GM23338 (cell line): Measurements from ENCODE around the gene PSMA2. TPM values are rescaled to one million over a fixed set of nuclear protein-coding genes. Genes with fewer than 3 reads are reported as not detected.

Source experiments
- ATAC-seq: fragments of 200-7000 bp; cut with Tn5 transposase; 3 replicates; pipeline ENCODE4 v1.9.1; 2020
- DNase-seq: peaks from one replicate; pipeline ENCODE4 v3.0.0-alpha.2; 2015; ENCODE audit warnings: low spot score
- H2AFZ ChIP-seq: fragments of 200-600 bp; sonication (generic); 2 replicates; pipeline ENCODE4 v1.8.0; 2016; ENCODE audit warnings: antibody characterized with exemption, mild to moderate bottlenecking, moderate library complexity
- H3F3A ChIP-seq: fragments of 200-600 bp; sonication (generic); replicated peaks from 2 replicates; pipeline ENCODE4 v1.8.0; 2017; ENCODE audit warnings: antibody characterized with exemption, mixed run types, low read depth
- H3K27ac ChIP-seq: fragments of 200-600 bp; sonication (generic); 2 replicates; pipeline ENCODE4 v1.6.1; 2016; ENCODE audit warnings: low read depth
- H3K27me3 ChIP-seq: fragments of 200-600 bp; sonication (generic); 2 replicates; pipeline ENCODE4 v1.8.0; 2016; ENCODE audit warnings: mild to moderate bottlenecking, mixed run types, moderate library complexity; ENCODE audit not compliant: insufficient read depth
- H3K36me3 ChIP-seq: fragments of 200-600 bp; sonication (generic); 2 replicates; pipeline ENCODE4 v1.8.0; 2016; ENCODE audit warnings: mild to moderate bottlenecking; ENCODE audit not compliant: insufficient read depth
- H3K4me1 ChIP-seq: fragments of 200-600 bp; sonication (generic); 2 replicates; pipeline ENCODE4 v1.8.0; 2016; ENCODE audit warnings: mild to moderate bottlenecking, moderate library complexity; ENCODE audit not compliant: insufficient read depth
- H3K4me2 ChIP-seq: fragments of 200-600 bp; sonication (generic); 2 replicates; pipeline ENCODE4 v1.7.1; 2017; ENCODE audit warnings: mixed run types
- H3K4me3 ChIP-seq: fragments of 200-600 bp; sonication (generic); 2 replicates; pipeline ENCODE4 v1.6.1; 2016; ENCODE audit warnings: mixed run types
- H3K79me2 ChIP-seq: fragments of 200-600 bp; sonication (generic); replicated peaks from 2 replicates; pipeline ENCODE4 v1.8.0; 2017; ENCODE audit warnings: mild to moderate bottlenecking; ENCODE audit not compliant: insufficient read depth
- H3K9me2 ChIP-seq: fragments of 200-600 bp; sonication (generic); 2 replicates; pipeline ENCODE4 v1.8.0; 2017; ENCODE audit not compliant: insufficient read depth
- H4K20me1 ChIP-seq: fragments of 200-600 bp; sonication (generic); replicated peaks from 2 replicates; pipeline ENCODE4 v1.8.0; 2017; ENCODE audit warnings: mild to moderate bottlenecking; ENCODE audit not compliant: insufficient read depth
- H3K27ac Mint-ChIP-seq: 2 replicates; pipeline ENCODE4 v1.8.0; 2020; ENCODE audit warnings: inconsistent platforms, mild to moderate bottlenecking, moderate library complexity, mixed read lengths
- H3K27me3 Mint-ChIP-seq: 3 replicates; pipeline ENCODE4 v1.8.0; 2022; ENCODE audit warnings: low read depth, mild to moderate bottlenecking, moderate library complexity, mixed read lengths, inconsistent platforms; ENCODE audit not compliant: insufficient read depth, poor library complexity
- H3K36me3 Mint-ChIP-seq: 3 replicates; pipeline ENCODE4 v1.8.0; 2021; ENCODE audit warnings: low read depth, mild to moderate bottlenecking, inconsistent platforms, moderate library complexity, mixed read lengths
- H3K4me1 Mint-ChIP-seq: 3 replicates; pipeline ENCODE4 v1.8.0; 2020; ENCODE audit warnings: mild to moderate bottlenecking, inconsistent platforms, mixed read lengths
- H3K4me3 Mint-ChIP-seq: 3 replicates; pipeline ENCODE4 v1.8.0; 2021; ENCODE audit warnings: moderate library complexity, mild to moderate bottlenecking, inconsistent platforms, mixed read lengths
- H3K9me3 Mint-ChIP-seq: 3 replicates; pipeline ENCODE4 v1.8.0; 2020; ENCODE audit warnings: moderate library complexity, mild to moderate bottlenecking, inconsistent platforms, mixed read lengths
- CTCF ChIP-seq, 2 experiments: fragments of 200-600 bp in 1 of 2; sonication (generic) in 1 of 2; conservative IDR thresholded peaks; 2 replicates each; pipeline versions ENCODE4 v1.5.1 to v1.6.1; 2016 to 2017; ENCODE audit warnings: antibody characterized with exemption in 2 of 2, low read depth in 2 of 2, mild to moderate bottlenecking in 2 of 2, moderate library complexity in 1 of 2
- EZH2 ChIP-seq: fragments of 200-600 bp; sonication (generic); IDR thresholded peaks from one replicate; pipeline ENCODE4 v1.8.0; 2017; ENCODE audit warnings: antibody characterized with exemption, mild to moderate bottlenecking, low read depth; ENCODE audit not compliant: unreplicated experiment
- POLR2AphosphoS5 ChIP-seq: IDR thresholded peaks from 2 replicates; pipeline ENCODE4 v1.6.1; 2016; ENCODE audit warnings: antibody characterized with exemption, low read depth
- REST ChIP-seq: IDR thresholded peaks from one replicate; pipeline ENCODE4 v1.6.1; 2018; ENCODE audit warnings: antibody characterized with exemption; ENCODE audit not compliant: unreplicated experiment
- STAT1 ChIP-seq: IDR thresholded peaks from one replicate; pipeline ENCODE4 v1.6.1; 2016; ENCODE audit warnings: antibody characterized with exemption; ENCODE audit not compliant: unreplicated experiment
- ZNF331 ChIP-seq: fragments of 250-450 bp; sonication (Bioruptor Pico); IDR thresholded peaks from 2 replicates; pipeline ENCODE4 v1.5.0; 2020; ENCODE audit warnings: low read depth, mild to moderate bottlenecking, moderate library complexity
- polyA plus RNA-seq: library from polyadenylated mRNA; unstranded; fragments of >200 nt; fragmentation: Nextera tagmentation; extraction: Ambion mirVana; gene quantifications from 2 replicates; pipeline ENCODE4 v1.2.1, GENCODE V29; 2016
- total RNA-seq: library from RNA; depleted of rRNA; stranded (reverse); fragments of >200 nt; shearing (Covaris generic); gene quantifications from 2 replicates; pipeline ENCODE4 v1.2.3, GENCODE V29; 2014

The PSMA2 gene
- total and polyA plus RNA-seq, 2 experiments from 2014 or later, result 178 to 678 TPM

GRCh38 chr7:42940985-42941847 is 9.2 kb upstream of the PSMA2 start:
- peak overlapping the region; percentile 4; the same call in 1 of the 2 replicates for H3K27ac Mint-ChIP-seq
- ATAC-seq (peak; percentile 94), DNase-seq (peak; percentile 94)
- Histone ChIP-seq H2AFZ (no peak overlapping the region), H3K9me2 (no peaks in the 10 kb centered on the region), H3K4me1 (peaks cover 11% of the 10 kb centered on the region; the same call in 1 of the 2 replicates), H3K27me3 (no peaks in the 10 kb centered on the region), H3K79me2 (peaks cover 1% of the 10 kb centered on the region; the same call in 1 of the 2 replicates), H4K20me1 (0 out of 2 replicates have a peak, but pooled peaks cover 1% of the 10 kb centered on the region), H3K36me3 (peaks cover 13% of the 10 kb centered on the region; the same call in 1 of the 2 replicates), H3K4me3 (no peak overlapping the region), H3F3A (no peaks in the 10 kb centered on the region; the same call in 1 of the 2 replicates), H3K27ac (peak overlapping the region; percentile 82), H3K4me2 (no peak overlapping the region)
- H3K4me1 Mint-ChIP-seq, result peaks cover 4% of the 10 kb centered on the region; the same call in 2 of the 3 replicates
- H3K9me3 Mint-ChIP-seq, result no peaks in the 10 kb centered on the region
- H3K4me3 Mint-ChIP-seq, result no peak overlapping the region
- TF ChIP-seq REST, result no peak
- peak; percentile 95 to 98 for TF ChIP-seq CTCF (conservative IDR thresholded peaks at IDR 0.05; ENCODE audit: low read depth in 2 of 2)
- H3K27me3 Mint-ChIP-seq, result no peaks in the 10 kb centered on the region
- peaks cover 20% of the 10 kb centered on the region for H3K36me3 Mint-ChIP-seq

GRCh38 chr7:42939457-42940240 is 7.7 kb upstream of the PSMA2 start:
- no peaks in the 10 kb centered on the region for H3K27me3 ChIP-seq
- H3K4me1 ChIP-seq, result peaks cover 5% of the 10 kb centered on the region; the same call in 1 of the 2 replicates
- no peak overlapping the region for H2AFZ ChIP-seq
- no peak for ATAC-seq
- peaks cover 16% of the 10 kb centered on the region for H3K79me2 ChIP-seq
- H3K4me2 ChIP-seq, result no peak overlapping the region
- peaks cover 12% of the 10 kb centered on the region; the same call in 1 of the 2 replicates for H4K20me1 ChIP-seq
- Mint-ChIP-seq H3K27ac (no peak overlapping the region), H3K4me3 (no peak overlapping the region), H3K36me3 (peaks cover 36% of the 10 kb centered on the region), H3K27me3 (no peaks in the 10 kb centered on the region), H3K9me3 (no peaks in the 10 kb centered on the region), H3K4me1 (peaks cover 4% of the 10 kb centered on the region; the same call in 2 of the 3 replicates)
- H3F3A ChIP-seq, result no peaks in the 10 kb centered on the region; the same call in 1 of the 2 replicates
- H3K4me3 ChIP-seq, result no peak overlapping the region
- H3K9me2 ChIP-seq, result no peaks in the 10 kb centered on the region
- H3K27ac ChIP-seq, result no peak overlapping the region
- DNase-seq, result no peak
- H3K36me3 ChIP-seq, result peaks cover 27% of the 10 kb centered on the region; the same call in 1 of the 2 replicates
- TF ChIP-seq POLR2AphosphoS5, result no peak
- TF ChIP-seq STAT1, result no peak
- TF ChIP-seq REST, result no peak
- TF ChIP-seq CTCF (conservative IDR thresholded peaks at IDR 0.05; ENCODE audit: low read depth in 2 of 2), result no peak
- no peak for TF ChIP-seq EZH2
- TF ChIP-seq ZNF331, result no peak
